Endothelial cell of umbilical vein (primary cell): Measurements from ENCODE around the gene RRM2.

Source experiments
- CTCF ChIP-seq, 2 donors: IDR thresholded peaks; 1 replicate in 1 of 2; 2 replicates in 1 of 2; pipeline ENCODE4 v1.5.1; 2011; ENCODE audit warnings: low read length in 2 of 2, mild to moderate bottlenecking in 2 of 2, moderate library complexity in 2 of 2, control low read depth in 1 of 2, inconsistent platforms in 1 of 2, low read depth in 1 of 2; ENCODE audit not compliant: insufficient read depth in 1 of 2; ENCODE audit errors: extremely low read depth in 1 of 2
- EZH2 ChIP-seq: IDR thresholded peaks from 2 replicates; pipeline ENCODE4 v1.6.1; 2012; ENCODE audit warnings: borderline replicate concordance, low read depth, mild to moderate bottlenecking, moderate library complexity, low read length, inconsistent platforms; ENCODE audit not compliant: severe bottlenecking
- FOS ChIP-seq: IDR thresholded peaks from 2 replicates; pipeline ENCODE4 v1.6.1; 2011; ENCODE audit warnings: mild to moderate bottlenecking, low read length, moderate library complexity, borderline replicate concordance; ENCODE audit not compliant: insufficient read depth
- GATA2 ChIP-seq: IDR thresholded peaks from 2 replicates; pipeline ENCODE4 v1.7.0; 2011; ENCODE audit warnings: low read depth, mild to moderate bottlenecking, moderate library complexity, mixed read lengths, low read length; ENCODE audit not compliant: insufficient read length, insufficient read depth
- JUN ChIP-seq: IDR thresholded peaks from 2 replicates; pipeline ENCODE4 v1.6.1; 2011; ENCODE audit warnings: borderline replicate concordance, low read depth; ENCODE audit not compliant: insufficient read length, insufficient read depth
- POLR2A ChIP-seq: IDR thresholded peaks from 2 replicates; pipeline ENCODE4 v1.6.1; 2012; ENCODE audit warnings: low read depth, mild to moderate bottlenecking, control low read depth, low read length
- TF ChIP-seq, protein P1 (sequence below): IDR thresholded peaks from 2 replicates; pipeline ENCODE4 v1.6.1; 2011; ENCODE audit not compliant: insufficient read depth, insufficient read length

DNA sequence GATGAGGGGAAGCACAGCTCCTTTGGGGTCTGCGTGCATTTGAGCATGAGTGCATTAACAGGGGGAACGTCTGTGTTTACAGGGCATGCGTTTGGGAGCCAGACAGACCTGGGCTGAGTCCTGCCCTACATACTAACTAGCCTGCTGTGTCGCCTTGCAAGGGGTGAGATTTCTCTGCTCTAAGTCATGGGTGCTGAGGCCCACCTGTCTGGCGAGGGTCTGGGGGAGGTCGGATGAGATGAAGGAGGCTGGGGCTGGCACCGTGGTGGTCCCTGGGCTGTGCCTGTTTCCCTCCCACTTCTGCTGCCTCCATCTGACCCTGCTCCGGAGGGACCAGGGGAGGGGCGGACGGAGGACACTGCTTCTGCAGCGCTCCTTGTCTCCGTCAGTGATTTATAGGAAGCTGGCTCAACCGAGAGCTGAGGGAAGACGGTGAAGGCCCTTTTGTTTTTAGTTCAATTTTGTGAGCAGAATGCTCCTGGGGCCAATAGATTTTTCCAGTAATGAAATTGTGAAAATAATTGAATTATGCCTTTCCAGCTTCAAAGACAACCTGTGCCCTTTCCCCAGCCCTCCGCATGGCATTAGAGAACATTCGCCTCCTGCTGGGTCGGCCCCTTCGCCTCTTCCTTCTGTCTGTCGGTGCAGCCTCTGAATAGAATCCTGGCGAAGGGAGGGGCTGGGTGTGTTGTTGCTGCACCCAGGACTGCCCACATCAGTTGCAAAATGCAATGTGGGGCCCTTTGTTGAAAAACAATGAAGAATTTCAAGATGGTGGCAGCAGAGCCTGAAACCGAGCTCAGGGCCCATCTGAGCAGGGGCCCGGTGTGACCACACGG is 49.7 kb downstream of the RRM2 start:
- TF ChIP-seq CTCF (IDR thresholded peaks at IDR 0.05; ENCODE audit: extremely low read depth in 1 of 2, insufficient read depth in 1 of 2, low read depth in 1 of 2, low read length in 2 of 2): no peak
- no peak for TF ChIP-seq EZH2
- TF ChIP-seq GATA2: no peak
- TF ChIP-seq FOS: no peak
- TF ChIP-seq POLR2A: no peak
- no peak for TF ChIP-seq JUN
- TF ChIP-seq, protein P1, sequence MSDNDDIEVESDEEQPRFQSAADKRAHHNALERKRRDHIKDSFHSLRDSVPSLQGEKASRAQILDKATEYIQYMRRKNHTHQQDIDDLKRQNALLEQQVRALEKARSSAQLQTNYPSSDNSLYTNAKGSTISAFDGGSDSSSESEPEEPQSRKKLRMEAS: no peak
